ENCODE data around the gene SUPT20H. TPM values are rescaled to one million over a fixed set of nuclear protein-coding genes. Genes with fewer than 3 reads are reported as not detected.

The SUPT20H gene
- total RNA-seq, 4 donors from 2014 or later, result 28.4 to 67.6 (median 45.3) TPM

DNA sequence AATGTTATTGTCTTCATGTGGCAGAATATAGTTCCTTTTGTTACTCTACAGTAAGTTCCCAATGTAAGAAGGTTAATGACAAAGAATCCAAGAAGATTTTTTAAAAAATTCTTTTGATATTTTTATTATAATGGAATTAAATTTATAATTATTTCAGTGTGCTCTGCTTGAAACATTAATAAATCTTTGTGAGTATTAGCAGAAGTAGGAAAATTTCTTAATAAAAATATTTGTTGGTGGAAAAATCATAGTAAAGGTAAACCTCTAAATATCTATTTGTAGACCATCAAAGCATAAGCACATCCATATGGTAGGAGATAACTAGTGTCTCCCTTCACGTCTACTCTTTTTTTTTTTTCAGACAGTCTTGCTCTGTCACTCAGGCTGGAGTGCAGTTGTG is 41.7 kb upstream of the SUPT20H start:
- intact Hi-C loops (cut with DNase I; ENCODE audit: low total_unique reads), result loop anchor here (10.0 kb wide), 1 partner anchor 504 kb away; no protein-coding TSS in a partner anchor
- H3K27me3 ChIP-seq, result no peaks in the 10 kb centered on the region
- TF ChIP-seq CTCF (IDR thresholded peaks at IDR 0.05), result no peak
- TF ChIP-seq POLR2A (IDR thresholded peaks at IDR 0.05), result no peak
- no peak for TF ChIP-seq EP300 (IDR thresholded peaks at IDR 0.05; ENCODE audit: low read depth)
- TF ChIP-seq POLR2AphosphoS5 (IDR thresholded peaks at IDR 0.05), result no peak
- H3K4me1 ChIP-seq, result no peaks in the 10 kb centered on the region
- in situ Hi-C loops (cut with MboI; ENCODE audit: low pct_ligation_motif_present in 1 of 4, low pct_unique_long_range_greater_than_20kb in 1 of 4, low sequenced_read_pairs in 3 of 4), result loop anchor here in 2 of 4 donors (10.0 to 25.0 kb wide), 2 partner anchors 504 to 511 kb away; no protein-coding TSS in a partner anchor
- no peaks in the 10 kb centered on the region for H3K36me3 ChIP-seq
- WGBS, 2 donors (ENCODE audit: low coverage in 1 of 2), result 39 to 43% methylated on average over 1 of the region's 1 CpG
- DNase-seq, result no peak
- H3K4me3 ChIP-seq, result no peak overlapping the region
- no peak overlapping the region for H3K27ac ChIP-seq
- no peaks in the 10 kb centered on the region for H3K9me3 ChIP-seq

GRCh38 chr13:37100731-37101130 is 41.2 kb upstream of the SUPT20H start:
- in situ Hi-C loops (cut with MboI; ENCODE audit: low pct_ligation_motif_present in 1 of 4, low pct_unique_long_range_greater_than_20kb in 1 of 4, low sequenced_read_pairs in 3 of 4), result loop anchor here in 2 of 4 donors (10.0 to 25.0 kb wide), 2 partner anchors 504 to 512 kb away; no protein-coding TSS in a partner anchor
- TF ChIP-seq EP300 (IDR thresholded peaks at IDR 0.05; ENCODE audit: low read depth) (no peak), CTCF (IDR thresholded peaks at IDR 0.05) (no peak), POLR2A (IDR thresholded peaks at IDR 0.05) (no peak), POLR2AphosphoS5 (IDR thresholded peaks at IDR 0.05) (no peak)

GRCh38 chr13:37097076-37097475 is 37.6 kb upstream of the SUPT20H start:
- TF ChIP-seq CTCF (IDR thresholded peaks at IDR 0.05) (no peak), EP300 (IDR thresholded peaks at IDR 0.05; ENCODE audit: low read depth) (no peak), POLR2A (IDR thresholded peaks at IDR 0.05) (no peak)
- intact Hi-C loops (cut with DNase I; ENCODE audit: low total_unique reads), result no loop called here
- no peak overlapping the region for H3K27ac ChIP-seq
- 51 to 56% methylated on average over 4 of the region's 4 CpGs for WGBS, 2 donors (ENCODE audit: low coverage in 1 of 2)
- H3K27me3 ChIP-seq, result no peaks in the 10 kb centered on the region
- in situ Hi-C loops (cut with MboI; ENCODE audit: low pct_ligation_motif_present in 1 of 4, low pct_unique_long_range_greater_than_20kb in 1 of 4, low sequenced_read_pairs in 3 of 4), result loop anchor here in 1 of 4 donors (25.0 kb wide), 1 partner anchor 515 kb away; no protein-coding TSS in a partner anchor
- H3K9me3 ChIP-seq, result no peaks in the 10 kb centered on the region
- no peaks in the 10 kb centered on the region for H3K36me3 ChIP-seq
- peaks cover 0 to 4% (median 0%) of the 10 kb centered on the region in 4 donors for H3K4me1 ChIP-seq
- H3K4me3 ChIP-seq, result no peak overlapping the region
- DNase-seq, result no peak

More at GRCh38 chr13:37100731-37101130, 41.2 kb upstream of the SUPT20H start:
- Histone ChIP-seq H3K4me3 (no peak overlapping the region), H3K36me3 (no peaks in the 10 kb centered on the region), H3K9me3 (no peaks in the 10 kb centered on the region), H3K4me1 (no peaks in the 10 kb centered on the region), H3K27me3 (no peaks in the 10 kb centered on the region), H3K27ac (no peak overlapping the region)
- intact Hi-C loops (cut with DNase I; ENCODE audit: low total_unique reads), result loop anchor here (10.0 kb wide), 1 partner anchor 504 kb away; no protein-coding TSS in a partner anchor
- no peak for DNase-seq

DNA sequence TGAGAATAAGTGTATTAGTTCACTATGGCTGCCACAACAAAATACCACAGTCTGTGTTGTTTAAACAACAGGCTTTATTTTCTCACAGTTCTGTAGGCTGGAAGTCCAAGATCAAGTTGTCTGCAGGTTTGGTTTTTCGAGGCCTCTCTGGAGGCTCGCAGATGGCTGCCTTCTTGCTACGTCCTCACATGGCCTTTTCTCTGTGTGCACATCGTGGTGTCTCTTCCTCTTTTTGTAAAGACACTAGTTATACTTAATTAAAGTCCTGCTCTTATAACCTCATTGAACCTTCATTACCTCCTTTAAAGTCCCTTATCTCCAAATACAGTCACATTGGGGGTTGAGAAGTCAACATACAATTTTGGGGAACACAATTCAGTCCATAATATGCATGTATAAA is 35.4 kb upstream of the SUPT20H start:
- no peaks in the 10 kb centered on the region for H3K36me3 ChIP-seq
- H3K4me1 ChIP-seq, result peaks cover 0 to 4% (median 0%) of the 10 kb centered on the region in 4 donors
- TF ChIP-seq POLR2A (IDR thresholded peaks at IDR 0.05), result no peak
- no peaks in the 10 kb centered on the region for H3K27me3 ChIP-seq
- no peaks in the 10 kb centered on the region for H3K9me3 ChIP-seq
- H3K4me3 ChIP-seq, result no peak overlapping the region
- 91 to 94% methylated on average over 4 of the region's 4 CpGs for WGBS, 2 donors (ENCODE audit: low coverage in 1 of 2)
- no peak for DNase-seq
- H3K27ac ChIP-seq, result no peak overlapping the region
- intact Hi-C loops (cut with DNase I; ENCODE audit: low total_unique reads), result no loop called here
- in situ Hi-C loops (cut with MboI; ENCODE audit: low pct_ligation_motif_present in 1 of 4, low pct_unique_long_range_greater_than_20kb in 1 of 4, low sequenced_read_pairs in 3 of 4), result loop anchor here in 1 of 4 donors (25.0 kb wide), 1 partner anchor 517 kb away; no protein-coding TSS in a partner anchor

DNA sequence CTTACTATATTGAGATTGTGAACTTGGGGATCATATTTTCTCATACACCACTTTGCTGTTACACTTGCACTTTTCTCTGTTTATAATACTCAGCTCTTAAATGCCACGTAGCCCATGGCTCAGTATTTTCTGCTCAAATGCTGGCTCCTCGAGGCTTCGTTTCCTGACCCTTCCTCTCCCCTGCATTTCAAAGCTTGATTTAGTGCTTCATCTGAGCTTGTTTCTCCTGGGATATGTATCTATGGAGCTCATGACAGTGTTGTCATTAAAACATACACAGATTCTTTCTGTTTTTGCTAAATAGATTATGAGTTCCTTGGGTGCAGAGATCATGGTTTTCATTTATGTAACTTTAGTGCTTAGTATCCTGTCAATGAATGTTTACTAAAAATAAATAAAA is 34.6 kb upstream of the SUPT20H start:
- DNase-seq, result no peak
- intact Hi-C loops (cut with DNase I; ENCODE audit: low total_unique reads), result no loop called here
- Histone ChIP-seq H3K4me1 (peaks cover 0 to 4% (median 0%) of the 10 kb centered on the region in 4 donors), H3K4me3 (no peak overlapping the region), H3K27ac (no peak overlapping the region), H3K27me3 (no peaks in the 10 kb centered on the region), H3K36me3 (no peaks in the 10 kb centered on the region), H3K9me3 (no peaks in the 10 kb centered on the region)
- in situ Hi-C loops (cut with MboI; ENCODE audit: low pct_ligation_motif_present in 1 of 4, low pct_unique_long_range_greater_than_20kb in 1 of 4, low sequenced_read_pairs in 3 of 4), result loop anchor here in 1 of 4 donors (25.0 kb wide), 1 partner anchor 518 kb away; no protein-coding TSS in a partner anchor
- whole genome bisulfite sequencing, 2 donors (ENCODE audit: low coverage in 1 of 2), result 33 to 49% methylated on average over 3 of the region's 3 CpGs
- TF ChIP-seq POLR2AphosphoS5 (IDR thresholded peaks at IDR 0.05), result no peak
- no peak for TF ChIP-seq CTCF (IDR thresholded peaks at IDR 0.05)
- TF ChIP-seq POLR2A (IDR thresholded peaks at IDR 0.05), result no peak
- TF ChIP-seq EP300 (IDR thresholded peaks at IDR 0.05; ENCODE audit: low read depth), result no peak
